D721Med (cell line): ENCODE data around the gene NEDD9.

ENCODE experiments used
- DNase-seq: peaks from one replicate; pipeline ENCODE4 v3.0.0; 2011; ENCODE audit warnings: low spot score; ENCODE audit not compliant: insufficient read length
- FAIRE-seq: peaks from 2 replicates; lab custom pipeline; 2011; peaks lifted over from hg19 to GRCh38; lab: Jason Lieb, UNC
- TF ChIP-seq, protein P1 (sequence below): IDR thresholded peaks from 2 replicates; pipeline ENCODE4 v1.5.1; 2012; ENCODE audit warnings: mild to moderate bottlenecking, control low read depth; ENCODE audit not compliant: insufficient read depth; ENCODE audit errors: missing control alignments

Gene NEDD9

DNA sequence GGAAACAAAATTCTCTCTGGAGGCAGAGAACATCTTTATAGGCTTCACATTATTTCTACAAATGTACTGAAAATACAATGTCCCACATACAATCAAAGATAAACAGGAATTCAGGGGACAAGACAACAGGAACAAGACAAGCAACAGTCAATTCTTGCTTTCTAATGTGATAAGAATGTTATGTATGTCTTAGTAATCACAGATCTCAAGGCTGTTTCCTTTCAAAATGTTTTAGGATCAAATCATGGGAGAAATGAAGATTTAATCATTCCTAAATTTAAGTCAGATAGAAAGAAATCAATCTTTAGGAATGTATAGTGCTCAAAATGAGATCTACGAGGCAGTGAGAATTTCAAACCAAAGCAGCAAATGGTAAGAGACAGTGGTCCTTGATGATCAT lies 32.1 kb downstream of the NEDD9 start:
- TF ChIP-seq, protein P1, sequence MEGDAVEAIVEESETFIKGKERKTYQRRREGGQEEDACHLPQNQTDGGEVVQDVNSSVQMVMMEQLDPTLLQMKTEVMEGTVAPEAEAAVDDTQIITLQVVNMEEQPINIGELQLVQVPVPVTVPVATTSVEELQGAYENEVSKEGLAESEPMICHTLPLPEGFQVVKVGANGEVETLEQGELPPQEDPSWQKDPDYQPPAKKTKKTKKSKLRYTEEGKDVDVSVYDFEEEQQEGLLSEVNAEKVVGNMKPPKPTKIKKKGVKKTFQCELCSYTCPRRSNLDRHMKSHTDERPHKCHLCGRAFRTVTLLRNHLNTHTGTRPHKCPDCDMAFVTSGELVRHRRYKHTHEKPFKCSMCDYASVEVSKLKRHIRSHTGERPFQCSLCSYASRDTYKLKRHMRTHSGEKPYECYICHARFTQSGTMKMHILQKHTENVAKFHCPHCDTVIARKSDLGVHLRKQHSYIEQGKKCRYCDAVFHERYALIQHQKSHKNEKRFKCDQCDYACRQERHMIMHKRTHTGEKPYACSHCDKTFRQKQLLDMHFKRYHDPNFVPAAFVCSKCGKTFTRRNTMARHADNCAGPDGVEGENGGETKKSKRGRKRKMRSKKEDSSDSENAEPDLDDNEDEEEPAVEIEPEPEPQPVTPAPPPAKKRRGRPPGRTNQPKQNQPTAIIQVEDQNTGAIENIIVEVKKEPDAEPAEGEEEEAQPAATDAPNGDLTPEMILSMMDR, result no peak
- FAIRE-seq (no peak), DNase-seq (no peak)

DNA sequence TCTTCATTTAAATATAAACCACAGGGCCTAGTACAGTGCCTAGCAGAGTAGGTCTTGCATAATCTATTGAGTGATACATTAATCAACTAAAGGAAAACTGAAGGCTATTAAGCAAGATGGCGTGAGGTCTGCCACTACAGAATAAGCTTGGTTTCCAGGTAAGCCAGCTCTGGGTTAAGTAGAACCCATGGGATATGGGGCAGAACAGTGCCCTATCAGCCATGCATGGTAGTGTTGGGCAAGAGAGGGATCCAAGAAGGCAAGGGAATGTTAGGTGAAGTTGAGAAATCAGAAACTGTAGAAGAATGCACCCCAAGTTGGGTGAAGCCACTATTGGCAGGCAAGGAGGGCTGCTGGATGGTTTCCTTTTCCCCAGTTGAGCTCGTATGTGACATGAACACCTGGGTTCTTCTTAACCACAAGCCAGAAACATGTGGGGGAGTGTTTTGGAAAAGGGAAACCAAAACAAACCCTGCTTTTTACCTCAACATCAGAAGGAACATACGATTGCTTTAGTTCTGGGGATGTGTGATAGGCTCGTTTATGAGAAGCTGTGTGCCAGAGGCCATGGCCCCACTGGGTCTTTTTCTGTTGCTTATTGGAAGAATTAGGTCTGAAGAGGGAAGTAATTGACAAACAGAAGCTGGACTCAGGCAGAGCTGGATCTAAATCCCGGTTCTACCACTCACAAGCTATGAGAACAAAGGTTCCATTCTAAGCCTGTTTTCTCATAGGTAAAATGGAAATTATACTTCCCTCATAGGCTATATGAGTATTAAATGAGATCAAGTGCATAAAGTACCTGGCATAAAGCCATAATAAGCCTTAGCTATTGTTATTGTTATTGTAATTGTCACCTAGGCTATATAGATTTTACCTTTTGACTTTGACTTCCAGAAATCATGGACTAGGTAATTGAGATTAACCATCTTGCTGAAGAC lies 33.5 kb downstream of the NEDD9 start:
- no peak for FAIRE-seq
- no peak for DNase-seq
- TF ChIP-seq, protein P1, result no peak

DNA sequence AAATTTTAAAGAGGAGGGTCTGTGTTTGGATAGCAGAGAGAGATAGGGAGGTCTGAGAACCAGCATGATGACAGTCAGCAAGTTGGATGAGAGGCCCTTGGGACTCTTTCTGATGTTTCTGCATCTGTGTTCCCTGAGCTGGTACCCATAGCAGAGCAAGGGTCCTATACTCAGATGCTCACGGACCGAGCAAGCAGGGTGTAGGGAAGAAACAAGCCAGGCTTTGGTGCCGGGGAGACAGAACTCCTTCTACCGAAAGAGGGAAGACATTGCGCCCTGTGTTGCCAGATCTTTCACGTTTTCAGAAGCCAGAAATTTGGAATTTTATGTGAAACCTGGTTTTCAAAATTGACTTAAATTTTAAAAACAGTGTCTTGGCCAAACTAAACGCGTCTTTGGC lies 34.6 kb downstream of the NEDD9 start:
- FAIRE-seq, result no peak

DNA sequence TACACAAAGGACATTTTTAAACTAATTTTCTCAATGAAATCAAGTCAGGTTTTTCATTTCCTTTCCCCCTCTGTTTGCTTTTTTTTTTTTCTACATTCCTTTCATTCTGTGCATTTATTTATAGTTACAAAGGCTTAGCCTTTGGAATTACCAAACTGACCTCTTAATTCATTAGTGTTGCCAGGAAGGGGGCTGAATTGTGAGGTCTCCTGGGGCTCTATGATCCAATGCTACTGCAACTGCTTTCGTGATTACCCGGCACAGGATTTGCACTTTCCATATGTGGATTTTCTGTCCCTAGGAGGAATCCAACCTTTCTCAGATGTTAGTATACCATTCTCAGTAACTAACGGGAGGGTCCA lies 35.3 kb downstream of the NEDD9 start:
- TF ChIP-seq, protein P1, result no peak
- FAIRE-seq (no peak), DNase-seq (no peak)

More for the DNA sequence above, 34.6 kb downstream of the NEDD9 start:
- TF ChIP-seq, protein P1, result no peak
- no peak for DNase-seq

DNA sequence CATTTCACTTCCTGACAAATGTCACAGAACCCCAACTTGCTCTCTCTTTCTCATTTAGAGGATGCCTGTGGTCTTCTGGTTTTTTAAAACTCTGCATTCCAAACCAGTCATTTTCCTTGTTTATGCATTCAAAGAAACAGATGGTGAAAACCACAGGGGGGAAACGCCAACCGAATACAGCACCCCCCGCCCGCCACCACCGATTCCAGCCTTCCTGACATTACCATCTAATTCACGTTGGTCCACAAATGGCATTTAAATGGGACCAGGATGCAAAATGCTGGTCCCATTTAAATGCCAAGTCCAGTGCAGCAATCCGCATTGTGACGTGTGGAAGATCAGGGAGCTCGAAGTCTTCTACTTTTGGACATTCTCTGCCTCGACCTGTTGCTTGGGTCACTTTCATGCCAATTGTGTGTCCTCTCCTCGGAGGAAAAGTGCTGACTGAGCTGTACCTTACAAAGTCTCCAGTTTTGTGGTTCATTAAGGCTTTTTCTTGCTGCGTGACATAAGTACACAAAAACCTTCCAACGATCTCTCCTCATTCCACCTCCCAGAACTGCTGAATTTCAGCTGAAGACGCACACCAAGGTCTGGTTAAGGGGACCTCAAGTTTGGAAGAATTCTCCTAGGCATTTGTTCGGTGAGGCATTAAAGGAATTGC lies 35.8 kb downstream of the NEDD9 start:
- TF ChIP-seq, protein P1, result no peak
- DNase-seq (no peak), FAIRE-seq (no peak)

DNA sequence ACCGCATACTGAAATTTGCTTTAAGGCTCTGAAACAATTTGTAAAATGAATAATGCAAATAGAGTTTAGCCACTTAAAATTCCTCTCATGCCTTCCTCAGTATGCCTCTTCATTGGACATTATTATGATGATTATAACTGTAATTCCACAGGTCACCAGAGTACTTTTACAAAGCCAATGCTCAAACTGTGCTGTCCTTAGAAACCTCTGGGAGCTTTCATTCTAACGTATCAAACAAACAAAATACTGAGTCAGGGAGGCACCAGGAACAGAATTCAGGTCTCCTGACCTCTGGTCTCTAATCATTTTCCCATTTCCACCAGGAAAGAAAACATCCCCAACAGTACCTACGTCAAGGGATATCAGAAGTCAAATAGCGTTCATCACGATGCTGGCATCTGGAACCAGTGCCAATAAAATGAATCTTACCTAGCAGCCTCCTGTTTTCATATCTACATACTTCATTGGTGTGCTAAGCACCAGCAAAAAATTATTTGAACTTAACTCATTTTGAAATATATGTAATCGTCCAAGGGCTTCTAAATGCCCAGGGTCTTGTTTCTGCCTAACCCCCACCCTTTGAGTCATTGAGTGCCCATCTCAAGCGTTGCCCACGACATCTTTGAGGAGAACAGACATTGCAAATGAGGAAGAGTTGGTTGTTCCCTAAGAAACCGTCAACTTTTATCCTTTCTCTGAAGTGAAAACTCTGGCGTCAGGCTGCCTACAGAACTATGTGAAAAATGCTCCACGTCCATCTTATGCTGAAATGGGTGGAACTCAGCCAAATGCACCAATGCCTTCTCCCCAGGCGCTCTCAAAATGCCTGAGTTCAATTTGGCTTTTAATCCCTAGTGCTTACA lies 37.9 kb downstream of the NEDD9 start:
- TF ChIP-seq, protein P1, result no peak
- DNase-seq (no peak), FAIRE-seq (no peak)
